Gastrocnemius medialis (tissue), 4 donors: ENCODE results near the gene EVA1C. TPM values are rescaled to one million over a fixed set of nuclear protein-coding genes. Genes with fewer than 3 reads are reported as not detected.

Experiments used
- ATAC-seq, 2 donors: fragments of 150-250 bp; one replicate each; pipeline ENCODE4 v1.9.1; 2016
- DNase-seq, 2 donors: peaks; one replicate each; pipeline ENCODE4 v3.0.0-alpha.2; 2019
- H3K27ac ChIP-seq, 4 donors: fragments of 200-600 bp; sonication (generic); 1 replicate in 1 of 4; 2 replicates in 3 of 4; pipeline ENCODE4 v1.5.1; 2016 to 2018; ENCODE audit warnings: mild to moderate bottlenecking in 2 of 4, moderate library complexity in 1 of 4
- H3K27me3 ChIP-seq, 3 donors: fragments of 200-600 bp; sonication (generic) in 2 of 3; 1 replicate in 1 of 3; 2 replicates in 2 of 3; pipeline versions ENCODE4 v1.5.1 to v1.6.0; 2016 to 2019; ENCODE audit warnings: mild to moderate bottlenecking in 1 of 3, moderate library complexity in 1 of 3
- H3K36me3 ChIP-seq, 2 donors: fragments of 200-600 bp; sonication (generic) in 1 of 2; one replicate each; pipeline ENCODE4 v1.5.1; 2017 to 2018
- H3K4me1 ChIP-seq, 2 donors: fragments of 200-600 bp; sonication (generic) in 1 of 2; one replicate each; pipeline ENCODE4 v1.5.1; 2016 to 2017; ENCODE audit warnings: mild to moderate bottlenecking in 2 of 2
- H3K4me3 ChIP-seq, 4 donors: fragments of 200-600 bp; sonication (generic) in 3 of 4; 1 replicate in 1 of 4; 2 replicates in 3 of 4; pipeline ENCODE4 v1.5.1; 2016 to 2019; ENCODE audit warnings: mild to moderate bottlenecking in 2 of 4
- H3K9me3 ChIP-seq, 3 donors: fragments of 200-600 bp; sonication (generic) in 2 of 3; 1 replicate in 1 of 3; 2 replicates in 2 of 3; pipeline ENCODE4 v1.5.1; 2016 to 2019
- POLR2A ChIP-seq, 2 donors: fragments of 450-650 bp; IDR thresholded peaks; one replicate each; pipeline ENCODE4 v1.6.1; 2017; ENCODE audit warnings: antibody characterized with exemption in 2 of 2, mild to moderate bottlenecking in 2 of 2, moderate library complexity in 2 of 2
- in situ Hi-C, 4 donors: fragments of 200-750 bp; cut with MboI; loops; one replicate each; pipeline versions ENCODE4 v1.15.0 to v1.8.0; 2017; ENCODE audit warnings: low sequenced_read_pairs in 4 of 4
- intact Hi-C: fragments of 100-400 bp; cut with DNase I; formaldehyde crosslinking; loops from one replicate; pipeline ENCODE4 v1.15.1; 2023; ENCODE audit warnings: low total_unique reads
- total RNA-seq, 4 donors: library from RNA; depleted of rRNA; stranded (reverse); fragments of >200 nt; gene quantifications; one replicate each; pipeline versions ENCODE4 v1.1.0 to v1.2.3, GENCODE V29; 2016
- TF ChIP-seq, protein P1 (sequence below), 5 experiments: fragments of 450-650 bp in 3 of 5; fragments of 200-600 bp in 2 of 5; sonication (generic) in 2 of 5; IDR thresholded peaks in 4 of 5; conservative IDR thresholded peaks in 1 of 5; 1 replicate in 4 of 5; 2 replicates in 1 of 5; pipeline ENCODE4 v1.5.1; 2016 to 2019; ENCODE audit warnings: antibody characterized with exemption in 5 of 5, mild to moderate bottlenecking in 3 of 5, moderate library complexity in 3 of 5

Gene EVA1C
- total RNA-seq, 4 donors from 2014 or later: 9.2 to 15.8 (median 12.1) TPM

DNA sequence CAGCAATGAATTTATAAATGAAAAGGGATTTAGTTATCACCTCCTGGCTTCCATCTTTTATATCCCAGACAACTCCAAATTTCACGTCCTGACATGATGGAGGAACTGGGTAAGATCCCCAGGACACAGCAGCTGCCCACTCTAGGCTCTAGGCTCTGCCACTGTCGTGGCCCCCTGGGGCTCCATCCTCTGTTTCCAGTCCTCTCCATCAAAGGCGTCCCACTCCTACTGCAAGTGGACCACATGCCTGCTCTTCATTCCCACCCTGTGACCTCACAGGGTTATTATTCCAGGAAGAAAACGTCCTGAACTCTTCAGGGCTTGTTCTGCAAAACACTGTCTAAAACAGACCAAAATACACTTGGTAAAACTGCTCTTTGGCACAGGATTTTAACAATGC lies 31.6 kb upstream of the EVA1C start:
- no peaks in the 10 kb centered on the region for H3K9me3 ChIP-seq
- H3K27ac ChIP-seq: no peak overlapping the region
- no peak for TF ChIP-seq POLR2A (IDR thresholded peaks at IDR 0.05)
- TF ChIP-seq, protein P1, sequence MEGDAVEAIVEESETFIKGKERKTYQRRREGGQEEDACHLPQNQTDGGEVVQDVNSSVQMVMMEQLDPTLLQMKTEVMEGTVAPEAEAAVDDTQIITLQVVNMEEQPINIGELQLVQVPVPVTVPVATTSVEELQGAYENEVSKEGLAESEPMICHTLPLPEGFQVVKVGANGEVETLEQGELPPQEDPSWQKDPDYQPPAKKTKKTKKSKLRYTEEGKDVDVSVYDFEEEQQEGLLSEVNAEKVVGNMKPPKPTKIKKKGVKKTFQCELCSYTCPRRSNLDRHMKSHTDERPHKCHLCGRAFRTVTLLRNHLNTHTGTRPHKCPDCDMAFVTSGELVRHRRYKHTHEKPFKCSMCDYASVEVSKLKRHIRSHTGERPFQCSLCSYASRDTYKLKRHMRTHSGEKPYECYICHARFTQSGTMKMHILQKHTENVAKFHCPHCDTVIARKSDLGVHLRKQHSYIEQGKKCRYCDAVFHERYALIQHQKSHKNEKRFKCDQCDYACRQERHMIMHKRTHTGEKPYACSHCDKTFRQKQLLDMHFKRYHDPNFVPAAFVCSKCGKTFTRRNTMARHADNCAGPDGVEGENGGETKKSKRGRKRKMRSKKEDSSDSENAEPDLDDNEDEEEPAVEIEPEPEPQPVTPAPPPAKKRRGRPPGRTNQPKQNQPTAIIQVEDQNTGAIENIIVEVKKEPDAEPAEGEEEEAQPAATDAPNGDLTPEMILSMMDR (IDR thresholded peaks at IDR 0.05 in 4 of 5, conservative IDR thresholded peaks at IDR 0.05 in 1 of 5): no peak
- no peaks in the 10 kb centered on the region for H3K27me3 ChIP-seq
- DNase-seq (no peak), ATAC-seq (no peak)
- H3K4me3 ChIP-seq: no peak overlapping the region
- H3K4me1 ChIP-seq: peaks cover 0 to 7% of the 10 kb centered on the region in 2 donors
- intact Hi-C loops: no loop called here
- in situ Hi-C loops: loop anchor here in 2 of 4 donors (25.0 kb wide), 2 partner anchors 356 to 644 kb away; partner anchors contain the start of genes SYNJ1 (in 2 of the 2) and SCAF4 (in 1 of the 2)
- peaks cover 0 to 49% of the 10 kb centered on the region in 2 donors for H3K36me3 ChIP-seq

DNA sequence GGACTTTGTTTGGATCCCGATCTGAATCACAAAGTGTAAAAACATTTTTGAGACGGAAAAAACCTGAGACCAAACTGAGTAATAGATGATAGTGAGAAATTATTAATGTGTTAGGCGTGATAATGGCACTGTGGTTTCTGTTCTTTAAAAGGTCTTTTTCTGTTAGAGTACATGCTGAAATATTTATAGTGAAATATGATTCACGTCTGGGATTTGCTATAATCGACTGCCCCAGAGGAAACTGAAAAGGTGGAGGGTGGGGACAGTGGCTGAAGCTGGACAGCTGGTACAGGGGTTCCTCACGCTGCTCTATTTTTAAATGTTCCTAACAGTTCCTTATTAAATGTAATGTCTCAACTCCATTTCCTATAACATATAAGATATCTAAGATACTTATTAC lies 30.9 kb upstream of the EVA1C start:
- H3K27me3 ChIP-seq: no peaks in the 10 kb centered on the region
- no peak overlapping the region for H3K27ac ChIP-seq
- ATAC-seq (no peak), DNase-seq (no peak)
- peaks cover 0 to 7% of the 10 kb centered on the region in 2 donors for H3K4me1 ChIP-seq
- H3K36me3 ChIP-seq: peaks cover 0 to 49% of the 10 kb centered on the region in 2 donors
- no peak for TF ChIP-seq POLR2A (IDR thresholded peaks at IDR 0.05)
- TF ChIP-seq, protein P1 (IDR thresholded peaks at IDR 0.05 in 4 of 5, conservative IDR thresholded peaks at IDR 0.05 in 1 of 5): no peak
- in situ Hi-C loops: loop anchor here in 2 of 4 donors (25.0 kb wide), 2 partner anchors 356 to 644 kb away; partner anchors contain the start of genes SYNJ1 (in 2 of the 2) and SCAF4 (in 1 of the 2)
- H3K9me3 ChIP-seq: no peaks in the 10 kb centered on the region
- H3K4me3 ChIP-seq: no peak overlapping the region
- intact Hi-C loops: no loop called here

DNA sequence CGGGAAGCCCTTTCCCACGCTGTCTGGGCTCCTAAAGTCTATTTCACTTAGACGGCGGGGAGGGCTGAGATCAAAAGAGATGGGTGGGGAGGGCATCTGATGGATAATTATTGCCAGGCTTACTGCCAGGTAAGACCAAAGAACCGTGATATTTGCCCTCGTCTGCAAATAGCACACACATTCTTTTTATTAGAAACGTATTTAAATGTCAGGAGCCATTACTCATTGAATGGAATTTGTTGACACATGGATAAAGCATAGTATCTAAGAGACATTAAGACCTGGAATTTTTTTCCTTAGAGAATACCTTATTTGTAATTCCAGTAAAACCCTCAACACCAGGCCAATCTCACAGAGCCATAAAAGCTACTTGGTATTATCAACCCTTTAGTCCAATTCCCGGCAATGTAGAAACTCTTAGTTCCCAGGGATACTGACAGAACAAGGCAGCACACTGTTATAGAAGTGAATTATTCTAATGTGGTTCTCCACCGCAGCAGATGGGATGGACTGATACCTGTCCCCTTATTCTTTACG lies 30.3 kb upstream of the EVA1C start:
- no peak overlapping the region for H3K4me3 ChIP-seq
- no peak for TF ChIP-seq POLR2A (IDR thresholded peaks at IDR 0.05)
- TF ChIP-seq, protein P1 (IDR thresholded peaks at IDR 0.05 in 4 of 5, conservative IDR thresholded peaks at IDR 0.05 in 1 of 5): no peak
- no peaks in the 10 kb centered on the region for H3K27me3 ChIP-seq
- H3K27ac ChIP-seq: no peak overlapping the region
- no peak for DNase-seq
- H3K4me1 ChIP-seq: peaks cover 0 to 7% of the 10 kb centered on the region in 2 donors
- no peak for ATAC-seq
- no peaks in the 10 kb centered on the region for H3K9me3 ChIP-seq
- H3K36me3 ChIP-seq: peaks cover 0 to 43% of the 10 kb centered on the region in 2 donors
- intact Hi-C loops: no loop called here
- in situ Hi-C loops: loop anchor here in 2 of 4 donors (25.0 kb wide), 2 partner anchors 355 to 645 kb away; partner anchors contain the start of genes SYNJ1 (in 2 of the 2) and SCAF4 (in 1 of the 2)

DNA sequence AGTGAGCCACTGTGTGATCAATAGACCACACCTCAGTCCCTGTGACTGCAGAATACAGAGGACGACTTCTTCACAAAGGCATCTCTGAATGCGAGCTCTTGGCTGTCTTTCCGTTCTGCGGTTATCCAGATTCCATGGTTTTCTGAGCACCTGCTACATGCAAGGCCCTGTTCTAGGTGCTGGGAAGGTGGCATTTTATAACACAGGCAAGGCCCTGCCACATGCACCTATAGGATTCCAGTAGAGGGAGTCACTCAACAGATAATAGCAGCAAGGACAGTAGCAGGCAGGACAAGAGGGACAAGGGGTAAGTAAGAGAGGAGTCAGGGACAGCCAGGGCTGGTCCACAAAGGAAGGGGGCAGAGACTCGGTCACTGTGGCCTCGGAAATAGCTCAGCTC lies 28.7 kb upstream of the EVA1C start:
- Histone ChIP-seq H3K9me3 (no peaks in the 10 kb centered on the region), H3K4me1 (peaks cover 0 to 5% of the 10 kb centered on the region in 2 donors), H3K27me3 (no peaks in the 10 kb centered on the region), H3K36me3 (peaks cover 0 to 32% of the 10 kb centered on the region in 2 donors), H3K27ac (no peak overlapping the region), H3K4me3 (no peak overlapping the region)
- ATAC-seq: no peak
- intact Hi-C loops: no loop called here
- TF ChIP-seq, protein P1 (IDR thresholded peaks at IDR 0.05 in 4 of 5, conservative IDR thresholded peaks at IDR 0.05 in 1 of 5): no peak
- TF ChIP-seq POLR2A (IDR thresholded peaks at IDR 0.05): no peak
- in situ Hi-C loops: loop anchor here in 2 of 4 donors (25.0 kb wide), 2 partner anchors 353 to 647 kb away; partner anchors contain the start of genes SYNJ1 (in 2 of the 2) and SCAF4 (in 1 of the 2)
- no peak for DNase-seq
